HCT116 (cell line): ENCODE data around the gene RABIF. TPM values are rescaled to one million over a fixed set of nuclear protein-coding genes. Genes with fewer than 3 reads are reported as not detected.

Source experiments
- ATAC-seq: fragments of 200-7000 bp; cut with Tn5 transposase; 2 replicates; pipeline ENCODE4 v1.9.1; 2020; ENCODE audit warnings: mild to moderate bottlenecking, moderate library complexity
- BruUV-seq: library from RNA; stranded (reverse); fragments of 400-500 nt; replicated peaks from 2 replicates; lab custom pipeline; 2021; lab: Mats Ljungman, UMichigan
- CTCF ChIA-PET: fragments of 300-600 bp; sonication (Branson Sonifier 250); formaldehyde crosslinking; loops from one replicate; lab custom pipeline; 2021; ENCODE audit warnings: antibody characterized with exemption; lab: Charles Lee
- POLR2A ChIA-PET: fragments of 300-600, 350-600 bp; sonication (Branson Sonifier 250); formaldehyde crosslinking; loops from one replicate; lab custom pipeline; 2021; ENCODE audit warnings: antibody characterized with exemption; lab: Charles Lee
- RAD21 ChIA-PET, 2 experiments: fragments of 300-600 bp; sonication (Branson Sonifier 250); formaldehyde crosslinking; loops; one replicate each; lab custom pipeline; 2023; ENCODE audit warnings: low total read pairs in 2 of 2; ENCODE audit not compliant: uncharacterized antibody in 2 of 2, unreplicated experiment in 2 of 2, low non-redundant PET in 1 of 2; lab: Charles Lee
- DNase-seq: peaks from one replicate; pipeline ENCODE4 v3.0.0-alpha.2; 2010; ENCODE audit warnings: low read depth, low spot score
- H2AFZ ChIP-seq: fragments of 200-600 bp; shearing (Covaris generic), sonication (generic); 2 replicates; pipeline ENCODE4 v1.6.1; 2017; ENCODE audit warnings: low read depth, mixed run types, mixed read lengths, antibody characterized with exemption, low read length; ENCODE audit not compliant: poor library complexity, severe bottlenecking
- H3K27ac ChIP-seq: 2 replicates; pipeline ENCODE4 v1.5.1; 2012; ENCODE audit warnings: low read depth, low read length
- H3K27me3 ChIP-seq: fragments of 200-600 bp; sonication (generic); 2 replicates; pipeline ENCODE4 v1.6.1; 2016; ENCODE audit warnings: mixed run types, low read length, mixed read lengths; ENCODE audit not compliant: insufficient read depth
- H3K36me3 ChIP-seq, 2 experiments: fragments of 200-500 bp in 1 of 2; fragments of 200-600 bp in 1 of 2; sonication (Bioruptor generic) in 1 of 2; sonication (generic) in 1 of 2; 2 replicates each; pipeline versions ENCODE4 v1.5.1 to v1.6.1; 2014 to 2016; ENCODE audit warnings: low read length in 2 of 2, inconsistent platforms in 1 of 2, mixed read lengths in 1 of 2, mixed run types in 1 of 2; ENCODE audit not compliant: insufficient read depth in 2 of 2, control insufficient read depth in 1 of 2
- H3K4me1 ChIP-seq, 2 experiments: fragments of 200-600 bp in 1 of 2; sonication (generic) in 1 of 2; 2 replicates each; pipeline versions ENCODE4 v1.5.1 to v1.6.1; 2012 to 2017; ENCODE audit warnings: low read length in 2 of 2, inconsistent platforms in 1 of 2, mild to moderate bottlenecking in 1 of 2, mixed read lengths in 1 of 2, mixed run types in 1 of 2, moderate library complexity in 1 of 2; ENCODE audit not compliant: insufficient read depth in 2 of 2, control insufficient read depth in 1 of 2
- H3K4me2 ChIP-seq: fragments of 200-600 bp; sonication (generic); 2 replicates; pipeline ENCODE4 v1.6.1; 2017; ENCODE audit warnings: mixed run types, low read length, mixed read lengths
- H3K4me3 ChIP-seq, 2 experiments: fragments of 200-600 bp in 1 of 2; sonication (generic) in 1 of 2; replicated peaks in 1 of 2; 2 replicates each; pipeline ENCODE4 v1.5.1; 2011 to 2016; ENCODE audit warnings: low read length in 2 of 2, control low read depth in 1 of 2, low read depth in 1 of 2, mild to moderate bottlenecking in 1 of 2, mixed read lengths in 1 of 2, mixed run types in 1 of 2
- H3K79me2 ChIP-seq: fragments of 200-600 bp; sonication (generic); 2 replicates; pipeline ENCODE4 v1.6.1; 2017; ENCODE audit warnings: mild to moderate bottlenecking, mixed run types, low read length, moderate library complexity, mixed read lengths; ENCODE audit not compliant: insufficient read depth
- H3K9ac ChIP-seq: fragments of 200-600 bp; sonication (generic); 2 replicates; pipeline ENCODE4 v1.6.1; 2016; ENCODE audit warnings: low read length, mixed read lengths
- H3K9me2 ChIP-seq: fragments of 200-600 bp; sonication (generic), shearing (Covaris generic); 2 replicates; pipeline ENCODE4 v1.6.1; 2017; ENCODE audit warnings: mixed run types, mild to moderate bottlenecking, moderate library complexity; ENCODE audit not compliant: insufficient read depth
- H3K9me3 ChIP-seq, 2 experiments: fragments of 200-500 bp in 1 of 2; fragments of 200-600 bp in 1 of 2; sonication (Bioruptor generic) in 1 of 2; sonication (generic) in 1 of 2; 2 replicates each; pipeline ENCODE4 v1.6.1; 2014 to 2017; ENCODE audit warnings: low read length in 2 of 2, mixed read lengths in 2 of 2, inconsistent platforms in 1 of 2, low read depth in 1 of 2, mild to moderate bottlenecking in 1 of 2, mixed run types in 1 of 2, moderate library complexity in 1 of 2; ENCODE audit not compliant: control insufficient read depth in 1 of 2, insufficient read depth in 1 of 2
- H4K20me1 ChIP-seq: fragments of 200-600 bp; sonication (generic), shearing (Covaris generic); 2 replicates; pipeline ENCODE4 v1.6.1; 2017; ENCODE audit warnings: mixed run types, mild to moderate bottlenecking, moderate library complexity; ENCODE audit not compliant: insufficient read depth
- ATF3 ChIP-seq: IDR thresholded peaks from 2 replicates; pipeline ENCODE4 v1.6.1; 2012
- CBX3 ChIP-seq: IDR thresholded peaks from 2 replicates; pipeline ENCODE4 v1.6.1; 2012; ENCODE audit warnings: low read depth
- CEBPB ChIP-seq: IDR thresholded peaks from 2 replicates; pipeline ENCODE4 v1.6.1; 2012; ENCODE audit warnings: low read depth
- EGR1 ChIP-seq: IDR thresholded peaks from 2 replicates; pipeline ENCODE4 v1.6.1; 2012; ENCODE audit warnings: low read depth
- EZH2 ChIP-seq: fragments of 200-600 bp; sonication (generic); IDR thresholded peaks from 2 replicates; pipeline ENCODE4 v1.6.1; 2017; ENCODE audit warnings: antibody characterized with exemption, mixed run types
- EZH2phosphoT487 ChIP-seq: fragments of 200-600 bp; IDR thresholded peaks from 2 replicates; pipeline ENCODE4 v1.6.1; 2018; ENCODE audit warnings: antibody characterized with exemption, borderline replicate concordance
- JUND ChIP-seq: IDR thresholded peaks from 2 replicates; pipeline ENCODE4 v1.6.1; 2012
- POLR2A ChIP-seq: IDR thresholded peaks from 2 replicates; pipeline ENCODE4 v1.7.0; 2011; ENCODE audit warnings: borderline replicate concordance; ENCODE audit not compliant: insufficient read depth, insufficient read length; ENCODE audit errors: extremely low read depth
- POLR2AphosphoS5 ChIP-seq: IDR thresholded peaks from 2 replicates; pipeline ENCODE4 v1.6.1; 2011; ENCODE audit warnings: mild to moderate bottlenecking, low read depth, low read length, moderate library complexity
- RAD21 ChIP-seq: IDR thresholded peaks from 2 replicates; pipeline ENCODE4 v1.6.1; 2012; ENCODE audit warnings: low read depth, mild to moderate bottlenecking
- SIN3A ChIP-seq: IDR thresholded peaks from 2 replicates; pipeline ENCODE4 v1.6.1; 2012; ENCODE audit warnings: low read depth
- SP1 ChIP-seq: IDR thresholded peaks from 2 replicates; pipeline ENCODE4 v1.6.1; 2012; ENCODE audit warnings: low read depth
- SRF ChIP-seq: IDR thresholded peaks from 2 replicates; pipeline ENCODE4 v1.6.1; 2012; ENCODE audit warnings: low read depth
- intact Hi-C: fragments of 100-400 bp; cut with micrococcal nuclease; formaldehyde crosslinking; loops from 2 replicates; pipeline ENCODE4 v1.10.0; 2022
- total RNA-seq: library from RNA; stranded (reverse); gene quantifications from one replicate; pipeline ENCODE4 v1.2.1, GENCODE V29; 2021; ENCODE audit not compliant: unreplicated experiment
- TF ChIP-seq, protein P1 (sequence below): IDR thresholded peaks from 2 replicates; pipeline ENCODE4 v1.6.1; 2011; ENCODE audit warnings: mild to moderate bottlenecking, low read length, moderate library complexity; ENCODE audit not compliant: insufficient replicate concordance; ENCODE audit errors: extremely low read depth
- TF ChIP-seq, protein P2 (sequence below), 3 experiments: fragments of 200-600 bp in 1 of 3; sonication (generic) in 1 of 3; IDR thresholded peaks in 2 of 3; conservative IDR thresholded peaks in 1 of 3; 2 replicates each; pipeline ENCODE4 v1.5.1; 2012 to 2017; ENCODE audit warnings: low read depth in 2 of 3, low read length in 2 of 3, antibody characterized with exemption in 1 of 3, borderline replicate concordance in 1 of 3, control low read depth in 1 of 3, mild to moderate bottlenecking in 1 of 3, mixed read lengths in 1 of 3, mixed run types in 1 of 3, moderate library complexity in 1 of 3; ENCODE audit not compliant: insufficient read depth in 1 of 3

The RABIF gene
- total RNA-seq, 1 experiment from 2014 or later = 5.4 TPM

DNA sequence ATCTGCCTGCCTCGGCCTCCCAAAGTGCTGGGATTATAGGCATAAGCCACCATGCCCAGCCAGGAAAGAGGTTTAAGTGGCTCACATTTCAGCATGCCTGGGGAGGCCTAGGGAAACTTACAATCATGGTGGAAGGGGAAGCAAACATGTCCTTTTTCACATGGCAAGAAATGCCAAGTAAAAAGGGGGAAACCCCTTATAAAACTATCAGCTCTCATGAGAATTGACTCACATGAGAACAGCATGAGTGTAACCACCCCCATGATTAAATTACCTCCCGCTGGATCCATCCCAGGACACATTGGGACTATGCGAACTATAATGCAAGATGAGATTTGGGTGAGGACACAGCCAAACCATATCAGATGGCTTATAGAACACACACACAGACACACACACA, 46.9 kb upstream of the RABIF start:
- Histone ChIP-seq H3K36me3 (peaks cover under 1 to 5% of the 10 kb centered on the region in 2 experiments; a peak in 2 of 4 replicates), H3K27me3 (no peaks in the 10 kb centered on the region), H4K20me1 (no peaks in the 10 kb centered on the region), H3K27ac (no peak overlapping the region), H3K4me2 (no peak overlapping the region), H3K9ac (no peak overlapping the region), H3K79me2 (no peaks in the 10 kb centered on the region), H2AFZ (no peak overlapping the region), H3K9me3 (no peaks in the 10 kb centered on the region), H3K9me2 (no peaks in the 10 kb centered on the region), H3K4me3 (no peak overlapping the region), H3K4me1 (peaks cover 0 to 5% of the 10 kb centered on the region in 2 experiments; a peak in 1 of 4 replicates)
- CTCF ChIA-PET = no interaction called here
- RAD21 ChIA-PET = no interaction called here
- TF ChIP-seq SRF (no peak), CBX3 (no peak), EZH2phosphoT487 (no peak), ATF3 (no peak)
- TF ChIP-seq, protein P1, sequence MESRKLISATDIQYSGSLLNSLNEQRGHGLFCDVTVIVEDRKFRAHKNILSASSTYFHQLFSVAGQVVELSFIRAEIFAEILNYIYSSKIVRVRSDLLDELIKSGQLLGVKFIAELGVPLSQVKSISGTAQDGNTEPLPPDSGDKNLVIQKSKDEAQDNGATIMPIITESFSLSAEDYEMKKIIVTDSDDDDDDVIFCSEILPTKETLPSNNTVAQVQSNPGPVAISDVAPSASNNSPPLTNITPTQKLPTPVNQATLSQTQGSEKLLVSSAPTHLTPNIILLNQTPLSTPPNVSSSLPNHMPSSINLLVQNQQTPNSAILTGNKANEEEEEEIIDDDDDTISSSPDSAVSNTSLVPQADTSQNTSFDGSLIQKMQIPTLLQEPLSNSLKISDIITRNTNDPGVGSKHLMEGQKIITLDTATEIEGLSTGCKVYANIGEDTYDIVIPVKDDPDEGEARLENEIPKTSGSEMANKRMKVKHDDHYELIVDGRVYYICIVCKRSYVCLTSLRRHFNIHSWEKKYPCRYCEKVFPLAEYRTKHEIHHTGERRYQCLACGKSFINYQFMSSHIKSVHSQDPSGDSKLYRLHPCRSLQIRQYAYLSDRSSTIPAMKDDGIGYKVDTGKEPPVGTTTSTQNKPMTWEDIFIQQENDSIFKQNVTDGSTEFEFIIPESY = no peak
- intact Hi-C loops = no loop called here
- ATAC-seq (no peak), DNase-seq (no peak)
- POLR2A ChIA-PET = no interaction called here
- BruUV-seq = no TSS peak

DNA sequence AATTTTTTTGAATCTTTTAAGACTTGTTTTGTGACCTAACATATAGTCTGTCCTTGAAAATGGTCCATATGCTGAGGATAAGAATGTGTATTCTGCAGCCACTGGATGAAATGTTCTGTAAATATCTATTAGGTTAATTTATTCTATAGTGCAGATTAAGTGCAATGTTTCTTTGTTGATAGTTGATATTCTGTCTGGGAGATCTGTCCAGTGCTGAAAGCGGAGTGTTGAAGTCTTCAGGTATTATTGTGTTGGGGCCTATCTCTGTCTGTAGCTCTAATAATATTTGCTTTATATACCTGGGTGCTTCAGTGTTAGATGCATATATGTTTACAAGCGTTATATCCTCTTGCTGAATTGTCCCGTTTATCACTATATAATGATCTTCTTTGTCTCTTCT, 45.8 kb upstream of the RABIF start:
- intact Hi-C loops = no loop called here
- no peak overlapping the region for H3K4me3 ChIP-seq
- TF ChIP-seq EZH2phosphoT487 (no peak), ATF3 (no peak), EZH2 (no peak), SP1 (no peak), RAD21 (no peak), POLR2AphosphoS5 (no peak), CEBPB (no peak), POLR2A (no peak), JUND (no peak), SIN3A (no peak), EGR1 (no peak)
- TF ChIP-seq, protein P2, sequence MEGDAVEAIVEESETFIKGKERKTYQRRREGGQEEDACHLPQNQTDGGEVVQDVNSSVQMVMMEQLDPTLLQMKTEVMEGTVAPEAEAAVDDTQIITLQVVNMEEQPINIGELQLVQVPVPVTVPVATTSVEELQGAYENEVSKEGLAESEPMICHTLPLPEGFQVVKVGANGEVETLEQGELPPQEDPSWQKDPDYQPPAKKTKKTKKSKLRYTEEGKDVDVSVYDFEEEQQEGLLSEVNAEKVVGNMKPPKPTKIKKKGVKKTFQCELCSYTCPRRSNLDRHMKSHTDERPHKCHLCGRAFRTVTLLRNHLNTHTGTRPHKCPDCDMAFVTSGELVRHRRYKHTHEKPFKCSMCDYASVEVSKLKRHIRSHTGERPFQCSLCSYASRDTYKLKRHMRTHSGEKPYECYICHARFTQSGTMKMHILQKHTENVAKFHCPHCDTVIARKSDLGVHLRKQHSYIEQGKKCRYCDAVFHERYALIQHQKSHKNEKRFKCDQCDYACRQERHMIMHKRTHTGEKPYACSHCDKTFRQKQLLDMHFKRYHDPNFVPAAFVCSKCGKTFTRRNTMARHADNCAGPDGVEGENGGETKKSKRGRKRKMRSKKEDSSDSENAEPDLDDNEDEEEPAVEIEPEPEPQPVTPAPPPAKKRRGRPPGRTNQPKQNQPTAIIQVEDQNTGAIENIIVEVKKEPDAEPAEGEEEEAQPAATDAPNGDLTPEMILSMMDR (IDR thresholded peaks at IDR 0.05 in 2 of 3, conservative IDR thresholded peaks at IDR 0.05 in 1 of 3; ENCODE audit: borderline replicate concordance in 1 of 3, insufficient read depth in 1 of 3, low read depth in 2 of 3, low read length in 2 of 3) = no peak
- TF ChIP-seq, all 23 proteins: peak for 0
- H3K36me3 ChIP-seq = no peaks in the 10 kb centered on the region
- H3K79me2 ChIP-seq = no peaks in the 10 kb centered on the region
- no peaks in the 10 kb centered on the region for H3K27me3 ChIP-seq
- H3K9me2 ChIP-seq = no peaks in the 10 kb centered on the region
- BruUV-seq = no TSS peak
- POLR2A ChIA-PET = no interaction called here
- H3K27ac ChIP-seq = no peak overlapping the region
- CTCF ChIA-PET = no interaction called here
- no peaks in the 10 kb centered on the region for H4K20me1 ChIP-seq
- RAD21 ChIA-PET = no interaction called here
- ATAC-seq (no peak), DNase-seq (no peak)
- H3K4me1 ChIP-seq = peaks cover 0 to 5% of the 10 kb centered on the region in 2 experiments; a peak in 1 of 4 replicates
- H3K4me2 ChIP-seq = no peak overlapping the region
- H3K9ac ChIP-seq = no peak overlapping the region
- no peaks in the 10 kb centered on the region for H3K9me3 ChIP-seq
- no peak overlapping the region for H2AFZ ChIP-seq
